ENCODE measurements around the gene TCF4.

DNA sequence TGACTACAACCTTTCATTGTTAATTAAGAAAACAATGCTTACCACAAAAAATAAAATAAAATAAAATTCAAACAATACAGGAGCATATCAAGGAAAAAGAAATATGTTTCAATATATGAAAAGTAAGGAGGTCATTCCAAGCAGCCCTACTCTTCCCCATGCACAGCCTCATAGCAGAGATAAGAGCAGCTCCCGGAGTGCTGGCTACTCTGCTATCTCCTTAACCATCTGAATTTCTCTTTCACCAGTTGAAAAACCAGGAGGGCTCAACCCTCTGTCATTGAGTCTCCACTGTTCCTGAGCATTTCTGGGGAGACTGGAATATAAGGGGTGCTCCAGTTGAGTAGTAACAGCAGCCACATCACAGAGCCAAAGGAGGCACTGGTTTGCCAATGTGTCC is 201.4 kb downstream of the TCF4 start:
- TF ChIP-seq, protein P1, sequence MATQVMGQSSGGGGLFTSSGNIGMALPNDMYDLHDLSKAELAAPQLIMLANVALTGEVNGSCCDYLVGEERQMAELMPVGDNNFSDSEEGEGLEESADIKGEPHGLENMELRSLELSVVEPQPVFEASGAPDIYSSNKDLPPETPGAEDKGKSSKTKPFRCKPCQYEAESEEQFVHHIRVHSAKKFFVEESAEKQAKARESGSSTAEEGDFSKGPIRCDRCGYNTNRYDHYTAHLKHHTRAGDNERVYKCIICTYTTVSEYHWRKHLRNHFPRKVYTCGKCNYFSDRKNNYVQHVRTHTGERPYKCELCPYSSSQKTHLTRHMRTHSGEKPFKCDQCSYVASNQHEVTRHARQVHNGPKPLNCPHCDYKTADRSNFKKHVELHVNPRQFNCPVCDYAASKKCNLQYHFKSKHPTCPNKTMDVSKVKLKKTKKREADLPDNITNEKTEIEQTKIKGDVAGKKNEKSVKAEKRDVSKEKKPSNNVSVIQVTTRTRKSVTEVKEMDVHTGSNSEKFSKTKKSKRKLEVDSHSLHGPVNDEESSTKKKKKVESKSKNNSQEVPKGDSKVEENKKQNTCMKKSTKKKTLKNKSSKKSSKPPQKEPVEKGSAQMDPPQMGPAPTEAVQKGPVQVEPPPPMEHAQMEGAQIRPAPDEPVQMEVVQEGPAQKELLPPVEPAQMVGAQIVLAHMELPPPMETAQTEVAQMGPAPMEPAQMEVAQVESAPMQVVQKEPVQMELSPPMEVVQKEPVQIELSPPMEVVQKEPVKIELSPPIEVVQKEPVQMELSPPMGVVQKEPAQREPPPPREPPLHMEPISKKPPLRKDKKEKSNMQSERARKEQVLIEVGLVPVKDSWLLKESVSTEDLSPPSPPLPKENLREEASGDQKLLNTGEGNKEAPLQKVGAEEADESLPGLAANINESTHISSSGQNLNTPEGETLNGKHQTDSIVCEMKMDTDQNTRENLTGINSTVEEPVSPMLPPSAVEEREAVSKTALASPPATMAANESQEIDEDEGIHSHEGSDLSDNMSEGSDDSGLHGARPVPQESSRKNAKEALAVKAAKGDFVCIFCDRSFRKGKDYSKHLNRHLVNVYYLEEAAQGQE (IDR thresholded peaks at IDR 0.05; ENCODE audit: insufficient read depth in 1 of 2, low read depth in 2 of 2, low read length in 1 of 2), result no peak
- TF ChIP-seq, protein P2, sequence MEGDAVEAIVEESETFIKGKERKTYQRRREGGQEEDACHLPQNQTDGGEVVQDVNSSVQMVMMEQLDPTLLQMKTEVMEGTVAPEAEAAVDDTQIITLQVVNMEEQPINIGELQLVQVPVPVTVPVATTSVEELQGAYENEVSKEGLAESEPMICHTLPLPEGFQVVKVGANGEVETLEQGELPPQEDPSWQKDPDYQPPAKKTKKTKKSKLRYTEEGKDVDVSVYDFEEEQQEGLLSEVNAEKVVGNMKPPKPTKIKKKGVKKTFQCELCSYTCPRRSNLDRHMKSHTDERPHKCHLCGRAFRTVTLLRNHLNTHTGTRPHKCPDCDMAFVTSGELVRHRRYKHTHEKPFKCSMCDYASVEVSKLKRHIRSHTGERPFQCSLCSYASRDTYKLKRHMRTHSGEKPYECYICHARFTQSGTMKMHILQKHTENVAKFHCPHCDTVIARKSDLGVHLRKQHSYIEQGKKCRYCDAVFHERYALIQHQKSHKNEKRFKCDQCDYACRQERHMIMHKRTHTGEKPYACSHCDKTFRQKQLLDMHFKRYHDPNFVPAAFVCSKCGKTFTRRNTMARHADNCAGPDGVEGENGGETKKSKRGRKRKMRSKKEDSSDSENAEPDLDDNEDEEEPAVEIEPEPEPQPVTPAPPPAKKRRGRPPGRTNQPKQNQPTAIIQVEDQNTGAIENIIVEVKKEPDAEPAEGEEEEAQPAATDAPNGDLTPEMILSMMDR (IDR thresholded peaks at IDR 0.05), result no peak
- TF ChIP-seq POLR2AphosphoS5 (IDR thresholded peaks at IDR 0.05; ENCODE audit: low read depth, low read length) (no peak), TCF7L2 (IDR thresholded peaks at IDR 0.05; ENCODE audit: low read depth, low read length) (no peak)

Measured in Panc1 (cell line).